GM12801 (cell line): ENCODE measurements around the gene ARMC8.

Source experiments
- CTCF ChIP-seq: IDR thresholded peaks from one replicate; pipeline ENCODE4 v1.5.1; 2011; ENCODE audit warnings: control low read depth; ENCODE audit not compliant: insufficient read length; ENCODE audit errors: extremely low read depth

Gene ARMC8

GRCh38 chr3:138265745-138266144, 78.6 kb downstream of the ARMC8 start:
- no peak for TF ChIP-seq CTCF

GRCh38 chr3:138267083-138267482, 80.0 kb downstream of the ARMC8 start:
- no peak for TF ChIP-seq CTCF

- TF ChIP-seq CTCF, result no peak
Observed at GRCh38 chr3:138270245-138270644, 83.1 kb downstream of the ARMC8 start.

GRCh38 chr3:138271189-138271794, 84.2 kb downstream of the ARMC8 start:
- no peak for TF ChIP-seq CTCF

GRCh38 chr3:138281561-138281960, 94.5 kb downstream of the ARMC8 start:
- no peak for TF ChIP-seq CTCF

- TF ChIP-seq CTCF, result no peak
Observed at GRCh38 chr3:138282836-138283235, 95.7 kb downstream of the ARMC8 start.

- TF ChIP-seq CTCF, result no peak
Observed at GRCh38 chr3:138284079-138284478, 97.0 kb downstream of the ARMC8 start.
